Hair follicular keratinocyte (primary cell): ENCODE results near the gene IQCF2. TPM values are rescaled to one million over a fixed set of nuclear protein-coding genes. Genes with fewer than 3 reads are reported as not detected.

Experiments used
- total RNA-seq: library from RNA; depleted of rRNA; stranded (reverse); fragments of >200 nt; gene quantifications from 2 replicates; pipeline ENCODE4 v1.2.3, GENCODE V29; 2015

Gene IQCF2
- total RNA-seq: not detected in 2 replicates

GRCh38 chr3:51860703-51861665 lies at the start of gene IQCF2:
IQCF2 (plus strand) TSS chr3:51861615; CDS start chr3:51861667, 52 bp downstream.

GRCh38 chr3:51875501-51875900 lies 14.1 kb downstream of the IQCF2 start, which contains the start of gene IQCF5:
IQCF5 (minus strand) TSS chr3:51875601; CDS start chr3:51875531, 70 bp downstream.

Other genes with a start within 250 kb of the IQCF2 start
- 78.4 and 96.8 TPM in 2 replicates for gene TEX264, start 190.4 kb upstream of the IQCF2 start, total RNA-seq
- 0.08 TPM in 2 replicates for gene GRM2, start 154.5 kb upstream of the IQCF2 start, total RNA-seq
- not detected in 2 replicates for gene IQCF6, start 82.4 kb upstream of the IQCF2 start, total RNA-seq
- gene IQCF5, start 14.0 kb downstream of the IQCF2 start, total RNA-seq: not detected in 2 replicates
- not detected in 2 replicates for gene IQCF1, start 41.7 kb downstream of the IQCF2 start, total RNA-seq
- 29.8 and 47.9 TPM in 2 replicates for gene RRP9, start 80.3 kb downstream of the IQCF2 start, total RNA-seq
- gene PARP3, start 80.7 kb downstream of the IQCF2 start, total RNA-seq: 5.7 and 5.9 TPM in 2 replicates
- gene GPR62, start 93.8 kb downstream of the IQCF2 start, total RNA-seq: not detected in 2 replicates
- gene PCBP4, start 105.8 kb downstream of the IQCF2 start, total RNA-seq: 44.2 and 57.0 TPM in 2 replicates
- gene ABHD14B, start 112.4 kb downstream of the IQCF2 start, total RNA-seq: 51.9 and 64.7 TPM in 2 replicates
- 19.7 and 19.8 TPM in 2 replicates for gene ABHD14A, start 113.4 kb downstream of the IQCF2 start, total RNA-seq
- gene ACY1, start 121.9 kb downstream of the IQCF2 start, total RNA-seq: 134 and 148 TPM in 2 replicates
- gene RPL29, start 134.3 kb downstream of the IQCF2 start, total RNA-seq: 2,114 and 2,340 TPM in 2 replicates
- gene DUSP7, start 195.0 kb downstream of the IQCF2 start, total RNA-seq: 118 and 162 TPM in 2 replicates